ENCODE results near the gene PLA2G4B. TPM values are rescaled to one million over a fixed set of nuclear protein-coding genes. Genes with fewer than 3 reads are reported as not detected.

PLA2G4B gene
- total and polyA plus RNA-seq, 10 of the 15 experiments (the other 5 are each of a cell fraction or from before 2014, with no cell fraction given) = 0.22 to 6.6 (median 2.9) TPM

GRCh38 chr15:41841131-41841530 lies 2.5 kb downstream of the PLA2G4B start:
- in situ Hi-C loops (cut with MboI) = no loop called here
- H3K9ac ChIP-seq (ENCODE audit: control insufficient read depth, insufficient read depth, low read length) = no peak overlapping the region
- ATAC-seq = no peak

GRCh38 chr15:41842229-41842628 lies 3.6 kb downstream of the PLA2G4B start:
- CTCF ChIA-PET = no interaction called here
- no peak overlapping the region for H2AFZ ChIP-seq (ENCODE audit: control insufficient read depth, low read depth, low read length)
- FAIRE-seq (no peak), ATAC-seq (no peak), DNase-seq (ENCODE audit: low read depth, low spot score) (no peak)
- RAD21 ChIA-PET (ENCODE audit: unreplicated experiment) = no interaction called here
- no peak overlapping the region for H3K27ac ChIP-seq (ENCODE audit: control insufficient read depth, insufficient read depth)
- no peaks in the 10 kb centered on the region for H3K79me2 ChIP-seq (ENCODE audit: control insufficient read depth, insufficient read depth, low read length)
- H3K4me3 ChIP-seq = no peak overlapping the region
- SMC1A ChIA-PET (ENCODE audit: uncharacterized antibody, unreplicated experiment) = no interaction called here
- no peaks in the 10 kb centered on the region for H3K4me1 ChIP-seq (ENCODE audit: control insufficient read depth, insufficient read depth, low read length)
- 69% methylated on average over 12 of the region's 12 CpGs for WGBS (ENCODE audit: insufficient coverage, insufficient replicate concordance, low lambda C conversion rate, missing lambda C conversion rate)
- no TSS peak for BruUV-seq (replicated peaks)
- no peak overlapping the region for H3K9ac ChIP-seq (ENCODE audit: control insufficient read depth, insufficient read depth, low read length)
- POLR2A ChIA-PET = no interaction called here
- intact Hi-C loops (cut with micrococcal nuclease; ENCODE audit: unreplicated experiment) = no loop called here
- no peaks in the 10 kb centered on the region for H3K9me3 ChIP-seq (replicated peaks; ENCODE audit: control insufficient read depth, insufficient read depth, low read length)
- H4K20me1 ChIP-seq (ENCODE audit: control insufficient read depth, insufficient read depth) = no peaks in the 10 kb centered on the region
- TF ChIP-seq NR2F1 (conservative IDR thresholded peaks at IDR 0.05) = no peak
- TF ChIP-seq TCF12 (IDR thresholded peaks at IDR 0.05; ENCODE audit: low read depth, low read length) = no peak
- no peak for TF ChIP-seq POLR2AphosphoS2 (IDR thresholded peaks at IDR 0.05; ENCODE audit: low read depth, low read length)
- TF ChIP-seq BCL11A (IDR thresholded peaks at IDR 0.05; ENCODE audit: low read depth, low read length) = no peak
- no peak for TF ChIP-seq NBN (IDR thresholded peaks at IDR 0.05)
- TF ChIP-seq ATF7 (IDR thresholded peaks at IDR 0.05; ENCODE audit: low read depth) = no peak
- no peak for TF ChIP-seq BCLAF1 (IDR thresholded peaks at IDR 0.05)
- in situ Hi-C loops (cut with MboI) = no loop called here
- no peaks in the 10 kb centered on the region for H3K27me3 ChIP-seq (replicated peaks in 1 of 2; ENCODE audit: control insufficient read depth in 2 of 2, insufficient read depth in 2 of 2, low read length in 1 of 2)
- no peak overlapping the region for H3K4me2 ChIP-seq (ENCODE audit: control insufficient read depth, insufficient read depth)
- H3K36me3 ChIP-seq (ENCODE audit: control insufficient read depth in 2 of 2, insufficient read depth in 2 of 2, low read length in 1 of 2) = no peaks in the 10 kb centered on the region

More at GRCh38 chr15:41841131-41841530, 2.5 kb downstream of the PLA2G4B start:
- H2AFZ ChIP-seq (ENCODE audit: control insufficient read depth, low read depth, low read length) = no peak overlapping the region
- H3K27ac ChIP-seq (ENCODE audit: control insufficient read depth, insufficient read depth) = no peak overlapping the region
- SMC1A ChIA-PET (ENCODE audit: uncharacterized antibody, unreplicated experiment) = no interaction called here
- POLR2A ChIA-PET = no interaction called here
- no peak overlapping the region for H3K4me3 ChIP-seq
- no peak for TF ChIP-seq FOS (IDR thresholded peaks at IDR 0.05; ENCODE audit: borderline replicate concordance, extremely low read depth, insufficient read length)
- no peak for TF ChIP-seq ETV6 (conservative IDR thresholded peaks at IDR 0.05 in 1 of 2, IDR thresholded peaks at IDR 0.05 in 1 of 2; ENCODE audit: borderline replicate concordance in 1 of 2, low read depth in 1 of 2)
- no peak for TF ChIP-seq NR2F1 (conservative IDR thresholded peaks at IDR 0.05)
- TF ChIP-seq BRCA1 (IDR thresholded peaks at IDR 0.05; ENCODE audit: low read depth, low read length) = no peak
- TF ChIP-seq ZNF217 (IDR thresholded peaks at IDR 0.05) = no peak
- H3K36me3 ChIP-seq (ENCODE audit: control insufficient read depth in 2 of 2, insufficient read depth in 2 of 2, low read length in 1 of 2) = no peaks in the 10 kb centered on the region
- H3K27me3 ChIP-seq (replicated peaks in 1 of 2; ENCODE audit: control insufficient read depth in 2 of 2, insufficient read depth in 2 of 2, low read length in 1 of 2) = no peaks in the 10 kb centered on the region
- BruUV-seq (replicated peaks) = no TSS peak
- CTCF ChIA-PET = no interaction called here
- RAD21 ChIA-PET (ENCODE audit: unreplicated experiment) = no interaction called here
- FAIRE-seq (no peak), DNase-seq (ENCODE audit: low read depth, low spot score) (no peak)
- H3K9me3 ChIP-seq (replicated peaks; ENCODE audit: control insufficient read depth, insufficient read depth, low read length) = no peaks in the 10 kb centered on the region
- intact Hi-C loops (cut with micrococcal nuclease; ENCODE audit: unreplicated experiment) = no loop called here
- H3K4me2 ChIP-seq (ENCODE audit: control insufficient read depth, insufficient read depth) = no peak overlapping the region
- WGBS (ENCODE audit: insufficient coverage, insufficient replicate concordance, low lambda C conversion rate, missing lambda C conversion rate) = 74% methylated on average over 10 of the region's 10 CpGs
- no peaks in the 10 kb centered on the region for H4K20me1 ChIP-seq (ENCODE audit: control insufficient read depth, insufficient read depth)
- no peaks in the 10 kb centered on the region for H3K4me1 ChIP-seq (ENCODE audit: control insufficient read depth, insufficient read depth, low read length)
- no peaks in the 10 kb centered on the region for H3K79me2 ChIP-seq (ENCODE audit: control insufficient read depth, insufficient read depth, low read length)

All from GM12878 (cell line).